Measurements from ENCODE around the gene FSTL4.

FSTL4 gene

GRCh38 chr5:133314086-133314485, 298.3 kb downstream of the FSTL4 start:
- no peak for DNase-seq

- DNase-seq: no peak
These were observed 301.2 kb downstream of the FSTL4 start for GRCh38 chr5:133311176-133311575.

- no peak for DNase-seq
These were observed 302.2 kb downstream of the FSTL4 start for GRCh38 chr5:133309984-133310621.

- DNase-seq: no peak
These were observed 303.1 kb downstream of the FSTL4 start for GRCh38 chr5:133309166-133309795.

GRCh38 chr5:133307275-133307674, 305.1 kb downstream of the FSTL4 start:
- DNase-seq: no peak

- no peak for DNase-seq
These were observed 307.6 kb downstream of the FSTL4 start for GRCh38 chr5:133304707-133305216.

- no peak for DNase-seq
These were observed 308.2 kb downstream of the FSTL4 start for GRCh38 chr5:133304178-133304577.

GRCh38 chr5:133303298-133303697, 309.0 kb downstream of the FSTL4 start:
- DNase-seq: no peak

GRCh38 chr5:133299728-133300127, 312.6 kb downstream of the FSTL4 start:
- no peak for DNase-seq

GRCh38 chr5:133299021-133299420, 313.3 kb downstream of the FSTL4 start:
- DNase-seq: no peak

- no peak for DNase-seq
These were observed 313.9 kb downstream of the FSTL4 start for GRCh38 chr5:133298447-133298846.

- no peak for DNase-seq
These were observed 315.0 kb downstream of the FSTL4 start for GRCh38 chr5:133297293-133297692.

GRCh38 chr5:133296624-133297023, 315.7 kb downstream of the FSTL4 start:
- no peak for DNase-seq

GRCh38 chr5:133295520-133295919, 316.8 kb downstream of the FSTL4 start:
- no peak for DNase-seq

- peak; percentile 75 for DNase-seq
These were observed 318.0 kb downstream of the FSTL4 start for GRCh38 chr5:133294380-133294779.

- peak; percentile 94 for DNase-seq
These were observed 318.4 kb downstream of the FSTL4 start for GRCh38 chr5:133293960-133294359.

- no peak for DNase-seq
These were observed 320.0 kb downstream of the FSTL4 start for GRCh38 chr5:133292300-133292699.

GRCh38 chr5:133291524-133291923, 320.8 kb downstream of the FSTL4 start:
- DNase-seq: no peak

GRCh38 chr5:133290669-133291240, 321.6 kb downstream of the FSTL4 start:
- DNase-seq: no peak

- DNase-seq: peak; percentile 77
These were observed 322.5 kb downstream of the FSTL4 start for GRCh38 chr5:133289686-133290367.

- no peak for DNase-seq
These were observed 324.8 kb downstream of the FSTL4 start for GRCh38 chr5:133287500-133287899.

- no peak for DNase-seq
These were observed 325.9 kb downstream of the FSTL4 start for GRCh38 chr5:133286483-133286882.

- DNase-seq: no peak
These were observed 326.7 kb downstream of the FSTL4 start for GRCh38 chr5:133285583-133286021.

- DNase-seq: no peak
These were observed 328.0 kb downstream of the FSTL4 start for GRCh38 chr5:133284306-133284705.
